Cardiac septum (tissue), 1 donor: ENCODE measurements around the gene SLC1A4. TPM values are rescaled to one million over a fixed set of nuclear protein-coding genes. Genes with fewer than 3 reads are reported as not detected.
"Not testable (repeated sequence)": the region's sequence is repeated elsewhere in the genome, so short reads cannot be mapped to it uniquely, and the experiment has no call there.

Source experiments
- DNase-seq: peaks from one replicate; pipeline ENCODE4 v3.0.0-alpha.2; 2020; ENCODE audit warnings: low spot score
- intact Hi-C: fragments of 100-400 bp; cut with DNase I; formaldehyde crosslinking; loops from one replicate; pipeline ENCODE4 v1.14.0; 2022
- total RNA-seq: library from RNA; stranded (reverse); fragmentation: NEBNext Ultra II Directional; extraction: Animal tissue kit (Norgen Biotek cat#: 25700); gene quantifications from one replicate; pipeline ENCODE4 v1.2.1, GENCODE V29; 2021
- donor health status: DM: no; HTN: no; CAD: no.

SLC1A4 gene
- total RNA-seq, 1 donor from 2014 or later, result 22.2 TPM

GRCh38 chr2:65020943-65021528 lies 31.8 kb downstream of the SLC1A4 start:
- intact Hi-C loops, result no loop called here
- no peak for DNase-seq

GRCh38 chr2:65021709-65022108 lies 32.5 kb downstream of the SLC1A4 start:
- intact Hi-C loops, result no loop called here
- DNase-seq, result no peak

- intact Hi-C loops, result no loop called here
- DNase-seq, result no peak
Measured at GRCh38 chr2:65022189-65022588, 33.0 kb downstream of the SLC1A4 start.

- intact Hi-C loops, result no loop called here
- no peak for DNase-seq
Measured at GRCh38 chr2:65023742-65024141, 34.5 kb downstream of the SLC1A4 start.

GRCh38 chr2:65024149-65024829 lies 35.1 kb downstream of the SLC1A4 start:
- DNase-seq, result no peak
- intact Hi-C loops, result no loop called here

GRCh38 chr2:65025453-65026123 lies 36.4 kb downstream of the SLC1A4 start:
- DNase-seq, result no peak
- intact Hi-C loops, result no loop called here

GRCh38 chr2:65026154-65026553 lies 37.0 kb downstream of the SLC1A4 start:
- intact Hi-C loops, result no loop called here
- no peak for DNase-seq

- intact Hi-C loops, result no loop called here
- no peak for DNase-seq
Measured at GRCh38 chr2:65026704-65027464, 37.7 kb downstream of the SLC1A4 start.

- intact Hi-C loops, result no loop called here
Measured at GRCh38 chr2:65027616-65028244, 38.5 kb downstream of the SLC1A4 start.

GRCh38 chr2:65030476-65031332 lies 41.5 kb downstream of the SLC1A4 start:
- no peak for DNase-seq
- intact Hi-C loops, result no loop called here

More at GRCh38 chr2:65027616-65028244, 38.5 kb downstream of the SLC1A4 start:
- no peak for DNase-seq

- intact Hi-C loops, result no loop called here
- DNase-seq, result no peak
Measured at GRCh38 chr2:65031341-65032018, 42.3 kb downstream of the SLC1A4 start.

GRCh38 chr2:65032019-65032975 lies 43.1 kb downstream of the SLC1A4 start:
- DNase-seq, result no peak
- intact Hi-C loops, result no loop called here

- no peak for DNase-seq
- intact Hi-C loops, result no loop called here
Measured at GRCh38 chr2:65033178-65033577, 44.0 kb downstream of the SLC1A4 start.

- intact Hi-C loops, DNase-seq: not testable (repeated sequence)
Measured at GRCh38 chr2:65033667-65034066, 44.5 kb downstream of the SLC1A4 start.

GRCh38 chr2:65035351-65035943 lies 46.2 kb downstream of the SLC1A4 start:
- no peak for DNase-seq
- intact Hi-C loops, result no loop called here

- intact Hi-C loops, result no loop called here
- no peak for DNase-seq
Measured at GRCh38 chr2:65037178-65037577, 48.0 kb downstream of the SLC1A4 start.

GRCh38 chr2:65039640-65040039 lies 50.4 kb downstream of the SLC1A4 start:
- DNase-seq, result no peak
- intact Hi-C loops, result loop anchor here (1.0 to 10.0 kb wide), 3 partner anchors 52 to 455 kb away; partner anchors contain the start of gene SLC1A4
